Measurements from ENCODE around the gene SPAG5.

The SPAG5 gene

DNA sequence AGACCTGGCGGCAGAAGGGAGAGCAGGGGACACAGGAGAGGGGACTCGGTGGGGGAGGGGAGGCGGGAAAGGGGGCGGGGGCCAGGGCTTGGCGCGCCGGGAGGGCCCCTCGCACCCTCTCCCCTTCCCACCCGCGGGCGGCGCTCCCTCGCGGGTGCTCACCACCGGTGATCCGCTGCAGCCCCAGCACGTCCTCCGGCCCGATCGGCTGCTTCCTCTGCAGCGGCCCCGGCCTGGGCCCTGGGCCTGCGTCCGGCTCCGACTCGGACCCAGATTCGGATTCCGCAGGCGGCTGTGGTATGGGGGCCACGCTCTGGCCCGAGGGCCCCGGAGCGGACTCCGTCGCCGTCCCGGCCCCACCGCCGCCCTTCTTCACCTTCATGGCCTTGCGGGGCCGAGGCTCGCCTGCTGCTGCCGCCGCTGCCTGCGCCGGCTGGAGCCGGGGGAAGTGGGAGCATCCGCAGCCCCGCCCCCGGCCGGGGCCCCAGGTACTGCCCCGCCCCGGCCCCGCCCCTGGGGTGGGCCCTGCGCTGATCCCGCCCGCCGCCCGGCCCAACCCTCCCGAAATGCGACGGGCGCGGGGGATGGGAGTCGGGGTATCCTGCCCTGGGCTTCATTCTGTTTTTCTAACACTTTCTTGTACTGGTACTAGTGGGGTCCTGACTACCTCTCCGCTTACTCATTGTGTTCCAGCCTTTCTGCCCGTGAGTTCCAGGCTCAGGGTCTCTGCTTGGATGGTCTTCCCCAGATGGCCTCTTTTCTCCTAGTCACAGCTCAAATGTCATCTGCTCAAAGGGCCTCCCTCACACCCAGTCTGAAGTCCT is 46.4 kb downstream of the SPAG5 start, which contains the start of gene UNC119:
TSS of gene UNC119 (minus strand) at position 449 of the 824 bp plus-strand sequence. CDS start at position 382, 67 bp downstream.
- TF ChIP-seq, protein P1, sequence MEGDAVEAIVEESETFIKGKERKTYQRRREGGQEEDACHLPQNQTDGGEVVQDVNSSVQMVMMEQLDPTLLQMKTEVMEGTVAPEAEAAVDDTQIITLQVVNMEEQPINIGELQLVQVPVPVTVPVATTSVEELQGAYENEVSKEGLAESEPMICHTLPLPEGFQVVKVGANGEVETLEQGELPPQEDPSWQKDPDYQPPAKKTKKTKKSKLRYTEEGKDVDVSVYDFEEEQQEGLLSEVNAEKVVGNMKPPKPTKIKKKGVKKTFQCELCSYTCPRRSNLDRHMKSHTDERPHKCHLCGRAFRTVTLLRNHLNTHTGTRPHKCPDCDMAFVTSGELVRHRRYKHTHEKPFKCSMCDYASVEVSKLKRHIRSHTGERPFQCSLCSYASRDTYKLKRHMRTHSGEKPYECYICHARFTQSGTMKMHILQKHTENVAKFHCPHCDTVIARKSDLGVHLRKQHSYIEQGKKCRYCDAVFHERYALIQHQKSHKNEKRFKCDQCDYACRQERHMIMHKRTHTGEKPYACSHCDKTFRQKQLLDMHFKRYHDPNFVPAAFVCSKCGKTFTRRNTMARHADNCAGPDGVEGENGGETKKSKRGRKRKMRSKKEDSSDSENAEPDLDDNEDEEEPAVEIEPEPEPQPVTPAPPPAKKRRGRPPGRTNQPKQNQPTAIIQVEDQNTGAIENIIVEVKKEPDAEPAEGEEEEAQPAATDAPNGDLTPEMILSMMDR (conservative IDR thresholded peaks at IDR 0.05): no peak
- H3K27ac ChIP-seq: peak within 1 kb of the TSS; percentile 81

DNA sequence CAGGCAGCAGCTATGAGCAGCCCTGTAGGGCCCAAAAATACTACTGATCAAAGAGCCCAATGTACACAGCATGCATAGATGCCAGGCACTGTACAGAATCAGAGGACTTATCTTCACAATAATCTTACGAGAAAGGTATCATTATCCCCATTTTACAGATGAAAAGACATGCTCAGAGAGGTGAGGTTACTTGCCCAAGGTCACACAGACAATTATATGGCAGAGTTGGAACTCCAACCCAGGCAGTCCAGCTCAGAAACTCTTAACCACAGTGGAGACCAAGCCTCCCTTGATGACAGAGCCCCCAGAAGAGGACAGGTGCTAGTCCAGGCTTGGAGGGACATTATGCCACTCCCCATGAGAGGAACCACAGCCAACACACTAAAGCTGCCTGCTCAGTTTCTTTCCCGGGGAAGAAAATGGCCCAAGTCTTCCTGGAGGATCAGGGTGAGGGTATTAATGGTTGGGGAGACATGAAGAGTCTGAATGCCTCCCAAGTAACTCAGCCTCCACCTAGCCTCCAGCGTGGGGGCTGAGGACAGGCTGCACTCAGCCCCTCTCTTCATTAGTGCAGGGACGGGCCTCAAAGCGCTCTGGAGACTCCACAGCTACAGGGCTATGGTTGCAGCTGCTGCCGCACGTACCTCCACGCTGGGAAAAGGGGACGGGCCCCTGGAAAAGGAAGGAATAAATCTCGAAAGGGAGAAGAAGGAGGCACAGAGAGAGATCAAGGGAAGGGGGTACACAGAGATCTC is 47.2 kb downstream of the SPAG5 start:
- TF ChIP-seq, protein P1 (conservative IDR thresholded peaks at IDR 0.05): no peak
- peak overlapping the region; percentile 81 for H3K27ac ChIP-seq

DNA sequence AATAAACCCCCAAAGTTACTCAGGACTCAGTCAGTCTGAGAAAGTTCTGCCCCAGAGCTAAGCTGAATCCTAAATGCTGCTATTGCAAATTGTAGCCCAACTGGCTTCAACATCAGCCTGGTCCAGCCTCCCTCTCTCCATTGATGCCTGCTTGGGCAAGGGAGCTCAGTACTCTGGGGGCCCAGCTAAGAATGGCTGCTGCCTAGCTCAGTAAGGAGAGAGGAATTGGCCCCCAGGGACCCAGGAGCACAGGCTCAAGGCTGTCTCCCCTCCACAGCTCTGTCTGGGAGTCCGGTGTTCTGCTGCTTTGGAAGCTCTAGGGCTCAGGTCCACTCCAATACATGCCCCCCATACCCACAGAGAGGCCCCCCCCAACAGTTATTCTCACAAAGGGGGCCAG is 48.0 kb downstream of the SPAG5 start:
- TF ChIP-seq, protein P1 (conservative IDR thresholded peaks at IDR 0.05): no peak
- H3K27ac ChIP-seq: no peak overlapping the region; the same call in 1 of the 2 replicates

DNA sequence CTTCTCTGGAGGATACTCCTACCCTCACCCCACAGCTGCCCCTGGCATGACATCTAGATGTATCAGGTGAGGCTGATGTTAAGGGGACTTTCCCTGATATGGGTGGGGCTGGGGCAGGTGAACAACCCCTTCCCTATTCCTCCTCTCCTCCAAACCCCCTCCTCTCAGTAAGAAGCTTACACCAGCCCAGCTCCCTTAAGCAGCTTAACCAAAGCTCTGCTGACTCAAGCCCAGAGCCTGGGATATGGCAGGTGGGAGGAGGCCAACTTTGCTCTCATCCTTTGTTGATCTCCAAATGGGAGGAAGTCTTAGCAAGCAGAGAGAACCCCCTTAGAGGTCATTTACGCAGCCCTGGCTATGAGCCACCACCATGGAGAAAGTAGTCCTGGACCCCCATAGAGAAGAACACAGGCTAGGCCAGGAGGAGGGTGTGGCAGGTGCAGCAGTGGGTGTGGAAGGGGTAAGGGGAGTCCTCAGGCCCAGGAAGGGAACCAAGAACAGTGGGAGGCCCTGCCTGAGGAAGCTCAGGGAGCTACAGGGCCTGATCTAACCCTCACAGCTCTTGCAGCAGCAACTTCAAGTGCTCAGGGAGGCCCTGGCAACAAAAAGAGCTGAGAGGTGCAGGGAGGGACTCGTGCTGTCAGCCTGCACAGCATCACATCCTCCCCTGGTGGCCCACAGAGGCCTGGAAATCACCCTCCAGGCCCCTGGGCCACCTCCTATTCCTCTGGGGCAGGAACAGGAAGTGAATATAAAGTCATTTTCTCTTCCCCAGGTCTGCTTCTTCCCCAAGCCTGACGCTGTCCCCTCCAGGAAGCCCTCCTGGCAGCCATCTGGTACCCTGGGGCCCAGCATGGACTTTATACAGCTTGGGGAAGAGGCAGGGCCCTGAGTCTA is 49.3 kb downstream of the SPAG5 start:
- no peak overlapping the region for H3K27ac ChIP-seq
- TF ChIP-seq, protein P1 (conservative IDR thresholded peaks at IDR 0.05): no peak

DNA sequence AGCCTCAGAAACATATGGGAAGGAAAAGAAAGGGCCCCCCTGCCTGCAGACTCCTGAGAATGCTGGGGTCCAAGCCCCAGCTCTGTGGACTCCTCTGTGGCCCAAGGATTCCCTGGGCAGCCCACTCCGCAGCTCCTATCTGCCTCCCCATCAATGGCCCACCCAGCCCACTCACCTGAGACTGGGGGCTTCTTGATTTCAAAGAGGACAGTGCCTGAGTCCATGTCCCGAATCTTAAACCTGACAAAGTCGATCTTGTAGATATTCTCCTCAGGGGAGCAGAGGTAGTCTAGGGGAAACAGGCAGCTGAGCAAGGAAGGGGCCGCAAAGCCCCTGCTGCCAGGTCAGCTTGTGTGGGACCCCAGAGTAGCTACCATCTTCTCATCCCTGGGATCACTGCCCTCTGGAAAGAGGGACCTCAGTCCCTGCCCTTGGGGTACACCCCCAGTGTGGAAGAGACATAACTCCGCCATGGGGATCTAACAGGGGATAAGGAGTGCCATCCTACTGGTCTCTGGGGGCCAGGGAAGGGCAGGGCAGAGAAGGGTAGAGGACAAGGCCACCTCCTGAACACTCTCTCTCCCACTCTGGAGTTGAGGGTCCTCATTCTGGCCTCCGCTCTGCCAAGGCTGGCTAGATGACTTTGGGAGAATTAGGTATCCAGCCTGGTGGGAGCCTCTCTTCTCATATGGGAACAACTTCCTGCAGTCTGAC is 50.3 kb downstream of the SPAG5 start:
- TF ChIP-seq, protein P1 (conservative IDR thresholded peaks at IDR 0.05): peak; percentile 2
- H3K27ac ChIP-seq: no peak overlapping the region

DNA sequence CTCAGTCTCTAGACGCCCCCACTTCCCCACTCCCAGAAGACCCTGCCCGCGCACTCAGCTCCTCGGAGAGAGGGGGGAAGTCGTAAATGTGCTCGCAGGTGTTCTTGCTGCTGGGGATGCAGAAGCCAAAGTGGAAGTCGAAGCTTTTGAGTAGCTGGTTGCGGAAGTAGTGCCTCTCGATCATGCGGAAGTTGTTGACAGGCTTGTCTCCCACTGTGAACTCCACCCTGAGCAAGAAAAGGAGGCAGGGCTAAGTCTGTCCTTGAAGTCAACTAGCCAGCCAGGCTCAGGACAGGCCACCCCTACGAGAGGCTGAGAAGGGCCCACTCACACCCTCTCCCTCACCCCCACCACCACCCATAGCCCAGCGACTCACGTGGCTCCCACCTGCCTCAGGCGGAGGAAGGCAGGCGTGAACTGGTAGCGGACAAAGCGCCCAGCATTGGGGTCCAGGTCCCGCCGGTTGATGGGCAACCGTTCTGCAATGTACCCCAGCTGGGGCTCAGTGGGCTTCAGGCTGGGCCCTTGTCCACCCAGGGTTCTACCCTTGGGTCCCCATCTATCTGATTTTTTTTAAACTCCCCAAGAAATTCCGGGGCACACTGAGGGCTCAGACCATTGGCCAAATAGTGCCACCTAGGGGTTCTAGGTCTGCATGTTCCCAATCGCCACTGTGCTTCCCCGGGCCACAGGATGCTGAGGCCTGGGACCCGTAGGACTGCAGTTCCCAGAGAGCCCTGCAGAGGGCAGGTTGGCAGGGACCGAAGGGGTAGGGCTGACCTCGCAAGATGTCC is 51.0 kb downstream of the SPAG5 start:
- H3K27ac ChIP-seq: no peak overlapping the region
- TF ChIP-seq, protein P1 (conservative IDR thresholded peaks at IDR 0.05): peak; percentile 98

Measured in VCaP (cell line).